ENCODE results near the gene FANCI.

The FANCI gene

DNA sequence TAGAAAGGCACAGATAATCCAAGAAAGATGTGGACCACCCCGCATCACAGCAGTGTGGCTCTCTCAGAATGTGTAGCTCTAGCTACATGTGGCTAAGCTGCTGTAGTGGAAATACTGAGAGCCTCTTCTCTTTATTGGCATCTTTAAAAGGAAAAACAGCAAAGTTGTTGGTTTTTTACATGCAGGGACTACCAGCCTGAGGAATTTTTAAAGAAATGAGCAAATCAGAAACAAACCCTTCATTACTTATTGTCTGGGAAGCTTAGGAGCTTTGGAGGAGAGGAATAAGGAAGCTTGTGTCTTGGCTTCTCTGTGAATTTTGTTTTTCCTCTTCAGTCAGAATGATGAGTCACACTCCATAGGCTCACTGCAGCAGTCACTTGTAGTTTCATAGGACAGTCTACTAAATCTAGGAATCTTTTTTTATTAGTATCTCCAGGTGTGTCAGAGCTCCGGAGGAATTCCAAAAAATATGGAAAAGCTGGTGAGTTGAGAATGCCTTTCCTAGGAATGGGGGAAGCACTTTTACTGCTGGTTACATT lies 63.3 kb downstream of the FANCI start:
- no peak for DNase-seq (ENCODE audit: low read depth)

DNA sequence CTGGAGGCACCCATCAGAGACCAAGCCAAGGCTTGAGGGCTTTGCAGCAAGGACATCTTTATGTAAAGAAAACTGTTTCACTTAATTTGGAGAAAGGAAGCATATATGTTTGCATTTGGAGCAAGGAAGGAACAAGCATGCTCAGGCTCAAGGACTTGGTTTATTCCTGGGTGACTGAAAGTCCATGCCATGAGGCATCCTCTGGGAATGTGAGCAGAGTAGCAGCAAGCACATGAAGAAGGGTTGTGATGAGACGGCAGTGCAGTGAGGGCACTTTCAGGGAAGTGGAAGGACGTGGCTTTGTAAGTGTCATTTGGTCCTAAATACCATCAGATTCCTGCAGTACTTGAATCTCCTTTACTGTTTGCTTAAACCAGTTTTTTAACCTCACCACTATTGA lies 64.0 kb downstream of the FANCI start:
- no peak for DNase-seq (ENCODE audit: low read depth)

DNA sequence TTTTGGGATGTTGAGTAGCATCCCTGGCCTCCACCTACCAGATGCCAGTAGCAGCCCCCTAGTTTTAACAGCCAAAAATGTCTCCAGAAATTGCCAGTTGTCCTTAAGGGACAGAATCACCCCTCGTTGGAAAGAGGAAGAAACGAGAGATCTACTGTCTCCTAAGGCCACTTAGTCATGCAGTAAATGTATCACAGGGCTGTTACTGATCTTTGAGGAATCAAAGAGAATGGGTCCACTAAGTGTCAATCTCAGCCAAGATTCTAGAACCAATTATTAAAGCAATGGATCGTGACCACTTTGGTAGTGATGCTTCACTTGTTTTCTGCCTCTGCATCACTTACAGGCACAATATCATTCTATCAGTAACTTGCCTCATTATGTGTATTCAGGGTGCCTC lies 64.5 kb downstream of the FANCI start:
- no peak for DNase-seq (ENCODE audit: low read depth)

GRCh38 chr15:89309993-89310392 lies 66.2 kb downstream of the FANCI start:
- no peak for DNase-seq (ENCODE audit: low read depth)

DNA sequence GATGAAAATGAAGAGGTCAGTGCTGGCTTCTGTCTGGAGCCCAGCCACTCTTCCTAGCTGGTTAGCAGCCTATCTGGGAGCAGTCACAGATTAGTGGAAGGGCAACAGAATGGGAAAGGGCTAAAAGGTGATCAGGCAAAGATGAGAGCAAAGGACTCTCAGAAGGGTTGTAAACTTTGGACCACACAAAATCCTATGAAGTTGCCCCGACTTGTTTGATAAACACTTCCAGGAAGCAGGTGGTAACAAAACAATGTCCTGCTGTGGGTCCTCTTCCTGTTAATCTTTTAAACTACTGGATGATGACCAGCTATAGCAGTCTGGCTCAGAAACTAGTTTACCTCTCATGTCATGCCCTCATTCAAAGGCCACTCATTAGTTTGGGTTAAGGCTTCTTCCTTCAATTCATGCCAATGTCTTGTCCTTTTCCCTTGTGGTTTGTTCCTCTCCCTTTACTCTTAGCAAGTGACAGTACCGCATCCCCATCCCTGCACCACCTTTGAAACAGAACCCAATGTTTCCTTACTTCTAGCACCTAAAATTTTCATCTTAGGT lies 71.7 kb downstream of the FANCI start:
- DNase-seq (ENCODE audit: low read depth) = no peak

DNA sequence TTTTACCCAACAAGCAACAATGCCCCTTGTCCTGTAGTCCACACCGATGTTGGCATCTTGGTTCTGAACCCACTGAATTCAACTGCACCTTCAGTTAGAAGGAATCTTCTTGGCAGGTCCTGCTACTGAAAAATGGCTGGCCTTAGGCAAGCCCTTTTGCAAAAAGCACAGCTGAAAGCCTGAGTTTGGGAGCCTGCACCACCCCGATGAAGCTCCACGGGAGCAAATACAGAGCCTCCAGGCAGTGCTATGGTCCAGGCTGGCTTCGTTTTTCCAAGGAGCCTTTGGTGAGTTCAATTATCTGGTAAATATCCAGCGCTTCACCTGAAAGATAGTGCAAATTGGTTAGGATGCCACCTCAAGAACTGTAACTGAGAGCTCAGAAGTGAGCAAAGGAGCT lies 72.7 kb downstream of the FANCI start:
- DNase-seq (ENCODE audit: low read depth) = no peak

- no peak for DNase-seq (ENCODE audit: low read depth)
Measured at GRCh38 chr15:89317186-89317720, 73.5 kb downstream of the FANCI start.

DNA sequence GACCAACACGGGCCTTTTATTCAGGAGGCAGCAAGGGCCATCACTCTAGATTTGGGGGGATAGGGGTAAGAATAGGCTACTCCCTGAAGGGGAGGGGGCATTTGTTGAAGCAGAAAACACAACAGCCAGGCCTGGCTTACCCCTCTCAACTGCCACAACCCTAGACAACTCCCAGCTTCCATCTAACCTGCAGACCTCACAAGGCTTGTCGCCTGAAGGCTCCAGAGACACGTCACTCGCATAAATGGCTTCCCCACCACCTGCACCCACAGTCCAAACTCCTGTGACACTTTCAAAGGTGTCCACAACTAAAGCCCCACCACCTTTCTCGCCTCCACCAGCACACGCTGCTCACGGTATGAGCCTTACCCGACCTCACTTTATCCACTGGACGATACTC lies 75.9 kb downstream of the FANCI start:
- DNase-seq (ENCODE audit: low read depth) = no peak

- no peak for DNase-seq (ENCODE audit: low read depth)
Measured at GRCh38 chr15:89320200-89320599, 76.4 kb downstream of the FANCI start.

- no peak for DNase-seq (ENCODE audit: low read depth)
Measured at GRCh38 chr15:89321521-89322410, 78.0 kb downstream of the FANCI start.

DNA sequence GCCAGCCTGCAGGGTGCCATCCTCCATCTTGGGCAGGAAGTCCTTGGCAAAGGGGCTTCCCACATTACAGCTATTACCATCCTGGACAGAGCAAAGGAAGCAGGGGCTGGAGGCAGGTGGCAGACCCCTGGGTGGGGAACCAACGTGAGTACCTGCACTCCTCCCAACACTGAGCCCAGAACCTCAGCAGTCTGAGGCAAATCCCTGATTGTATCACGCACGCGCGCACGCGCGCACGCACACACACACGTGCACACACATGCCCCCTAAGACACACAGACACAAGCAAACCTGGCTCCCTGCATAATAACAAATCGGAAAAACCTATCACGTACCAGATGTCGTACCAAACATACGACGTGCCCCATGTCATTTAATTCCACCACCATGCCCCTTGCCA lies 79.0 kb downstream of the FANCI start:
- no peak for DNase-seq (ENCODE audit: low read depth)

- no peak for DNase-seq (ENCODE audit: low read depth)
Measured at GRCh38 chr15:89323825-89324224, 80.0 kb downstream of the FANCI start.

DNA sequence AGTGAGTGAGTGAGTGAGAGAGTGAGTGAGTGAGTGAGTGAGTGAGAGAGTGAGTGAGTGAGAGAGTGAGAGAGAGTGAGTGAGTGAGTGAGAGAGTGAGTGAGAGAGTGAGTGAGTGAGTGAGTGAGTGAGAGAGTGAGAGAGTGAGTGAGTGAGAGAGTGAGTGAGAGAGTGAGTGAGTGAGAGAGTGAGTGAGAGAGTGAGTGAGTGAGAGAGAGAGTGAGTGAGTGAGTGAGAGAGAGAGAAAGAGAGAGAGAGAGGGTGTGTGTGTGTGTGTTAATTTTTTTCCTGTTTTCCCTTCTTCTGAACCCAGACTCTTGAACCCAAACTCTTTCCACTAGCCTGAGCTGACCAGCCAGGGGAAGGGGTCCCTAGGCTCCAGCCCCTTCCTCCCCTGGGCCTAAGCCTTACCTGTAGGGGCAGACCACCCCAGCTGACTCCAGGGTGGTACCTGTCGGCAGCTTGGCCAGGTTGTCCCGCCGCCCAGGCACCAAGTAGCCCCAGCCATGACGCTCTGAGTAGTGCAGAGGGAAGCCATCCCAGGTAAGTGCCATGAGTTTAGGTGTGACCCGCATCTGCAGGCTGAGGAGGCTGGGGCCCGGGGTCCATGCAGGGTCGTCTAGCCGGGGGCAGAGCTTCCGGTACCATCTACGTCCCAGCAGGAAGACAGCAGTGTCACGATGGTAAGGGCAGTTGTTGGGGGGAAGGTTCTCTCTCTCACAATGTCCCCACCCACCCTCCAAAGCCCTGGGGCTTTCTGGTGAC lies 81.4 kb downstream of the FANCI start:
- no peak for DNase-seq (ENCODE audit: low read depth)

GRCh38 chr15:89326316-89326715 lies 82.5 kb downstream of the FANCI start:
- no peak for DNase-seq (ENCODE audit: low read depth)

GRCh38 chr15:89327113-89327512 lies 83.3 kb downstream of the FANCI start:
- no peak for DNase-seq (ENCODE audit: low read depth)

GRCh38 chr15:89328398-89329254 lies 84.8 kb downstream of the FANCI start:
- DNase-seq (ENCODE audit: low read depth) = no peak

GRCh38 chr15:89329329-89330084 lies 85.7 kb downstream of the FANCI start:
- DNase-seq (ENCODE audit: low read depth) = no peak

- DNase-seq (ENCODE audit: low read depth) = no peak
Measured at GRCh38 chr15:89330119-89330518, 86.3 kb downstream of the FANCI start.

DNA sequence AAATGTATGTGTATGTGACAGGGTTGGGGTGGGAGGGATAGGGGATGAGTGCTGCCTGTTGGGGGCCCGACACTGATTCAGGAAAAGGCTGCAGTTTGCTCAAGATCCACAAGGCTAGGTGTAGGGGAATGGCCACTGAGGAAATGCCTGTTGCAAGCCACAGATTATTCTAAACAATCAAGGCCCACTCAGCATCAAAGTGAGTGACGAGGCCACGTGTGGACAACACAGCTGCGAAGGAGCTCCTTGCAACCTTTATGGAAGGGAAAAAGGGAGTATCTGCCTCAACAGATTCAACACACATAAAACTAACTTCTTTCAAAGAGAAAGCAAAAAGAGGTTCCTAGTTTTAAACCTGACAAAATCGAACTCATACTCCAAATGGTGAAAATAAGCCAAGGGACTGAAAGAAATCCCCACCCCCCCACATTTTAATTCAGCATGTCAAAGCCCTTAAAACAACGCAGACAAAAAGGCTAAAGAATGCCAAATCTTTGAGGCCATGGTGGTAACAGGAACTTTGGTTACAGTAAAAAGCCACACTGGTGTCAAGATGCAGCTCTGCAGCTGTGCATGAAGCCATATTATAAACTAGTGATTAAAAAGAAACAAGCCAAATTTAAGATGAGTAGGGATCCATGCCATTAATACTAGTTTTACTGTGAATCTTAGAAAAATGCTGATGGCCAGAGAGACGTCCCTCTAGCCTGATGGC lies 87.3 kb downstream of the FANCI start:
- DNase-seq (ENCODE audit: low read depth) = no peak

- DNase-seq (ENCODE audit: low read depth) = no peak
Measured at GRCh38 chr15:89332446-89332845, 88.7 kb downstream of the FANCI start.

All from activated T-helper 1 cell treated with Interleukin-2 at 50 U/mL for 16 hours (primary cell).